8988T (cell line): ENCODE measurements around the gene GOLGA8H.
A peak's percentile ranks its signal among the peaks of the same experiment; 100 is the strongest.
"Not testable (repeated sequence)": the region's sequence is repeated elsewhere in the genome, so short reads cannot be mapped to it uniquely, and the experiment has no call there.

ENCODE experiments used
- DNase-seq: peaks from one replicate; pipeline ENCODE4 v3.0.0; 2011

The GOLGA8H gene

GRCh38 chr15:30603796-30604195 lies at the start of gene GOLGA8H:
Gene GOLGA8H (plus strand): TSS chr15:30604028. CDS start chr15:30604126, 98 bp downstream.
- DNase-seq = not testable (repeated sequence)

GRCh38 chr15:30566949-30567348 lies 36.9 kb upstream of the GOLGA8H start:
- DNase-seq = not testable (repeated sequence)

GRCh38 chr15:30573012-30573491 lies 30.8 kb upstream of the GOLGA8H start:
- not testable (repeated sequence) for DNase-seq

- not testable (repeated sequence) for DNase-seq
Observed at GRCh38 chr15:30579394-30579970, 24.3 kb upstream of the GOLGA8H start.

GRCh38 chr15:30580716-30581115 lies 23.1 kb upstream of the GOLGA8H start:
- not testable (repeated sequence) for DNase-seq

GRCh38 chr15:30598953-30599352 lies 4.9 kb upstream of the GOLGA8H start:
- not testable (repeated sequence) for DNase-seq

- DNase-seq = not testable (repeated sequence)
Observed at GRCh38 chr15:30612271-30612670, 8.4 kb downstream of the GOLGA8H start.

- DNase-seq = not testable (repeated sequence)
Observed at GRCh38 chr15:30621342-30621741, 17.5 kb downstream of the GOLGA8H start.

- peak; percentile 26 for DNase-seq
Observed at GRCh38 chr15:30625436-30626193, 21.8 kb downstream of the GOLGA8H start, which contains the start of gene ARHGAP11B. Gene ARHGAP11B (plus strand): TSS chr15:30626128.

- DNase-seq = not testable (repeated sequence)
Observed at GRCh38 chr15:30626194-30626565, 22.4 kb downstream of the GOLGA8H start.

- not testable (repeated sequence) for DNase-seq
Observed at GRCh38 chr15:30626632-30627031, 22.8 kb downstream of the GOLGA8H start.

- no peak for DNase-seq
Observed at GRCh38 chr15:30650012-30650929, 46.4 kb downstream of the GOLGA8H start.

GRCh38 chr15:30661154-30661553 lies 57.3 kb downstream of the GOLGA8H start:
- DNase-seq = not testable (repeated sequence)
